Heart right ventricle (tissue), 16 donors: ENCODE measurements around the gene NKX1-1. TPM values are rescaled to one million over a fixed set of nuclear protein-coding genes. Genes with fewer than 3 reads are reported as not detected.
A peak's percentile ranks its signal among the peaks of the same experiment; 100 is the strongest.
"Not testable (repeated sequence)": the region's sequence is repeated elsewhere in the genome, so short reads cannot be mapped to it uniquely, and the experiment has no call there.

Experiments used
- ATAC-seq, 8 donors: fragments of 200-7000 bp; cut with Tn5 transposase; one replicate each; pipeline ENCODE4 v1.9.1; 2020; ENCODE audit warnings: mild to moderate bottlenecking in 8 of 8, moderate library complexity in 8 of 8, moderate number of reproducible peaks in 1 of 8
- DNase-seq, 2 donors: peaks; one replicate each; pipeline ENCODE4 v3.0.0-alpha.2; 2020
- H3K27ac ChIP-seq, 10 donors: fragments of 200-600 bp; sonication (generic) in 2 of 10; one replicate each; pipeline versions ENCODE4 v1.5.0 to v1.8.0; 2020 to 2022; ENCODE audit warnings: mild to moderate bottlenecking in 3 of 10
- H3K27me3 ChIP-seq, 7 donors: fragments of 200-600 bp; one replicate each; pipeline ENCODE4 v1.8.0; 2021 to 2022; ENCODE audit warnings: mild to moderate bottlenecking in 2 of 7
- H3K36me3 ChIP-seq, 9 donors: fragments of 200-600 bp; sonication (generic) in 1 of 9; one replicate each; pipeline versions ENCODE4 v1.5.0 to v1.8.0; 2020 to 2022; ENCODE audit warnings: mild to moderate bottlenecking in 2 of 9
- H3K4me1 ChIP-seq, 9 donors: fragments of 200-600 bp; sonication (generic) in 1 of 9; one replicate each; pipeline versions ENCODE4 v1.5.0 to v1.8.0; 2020 to 2022; ENCODE audit warnings: mild to moderate bottlenecking in 4 of 9
- H3K4me3 ChIP-seq, 10 donors: fragments of 200-600 bp; sonication (generic) in 2 of 10; one replicate each; pipeline versions ENCODE4 v1.5.0 to v1.8.0; 2020 to 2022; ENCODE audit warnings: mild to moderate bottlenecking in 7 of 10, moderate library complexity in 2 of 10
- H3K9me3 ChIP-seq, 11 donors: fragments of 200-600 bp in 10 of 11; sonication (generic) in 2 of 11; one replicate each; pipeline versions ENCODE4 v1.5.0 to v1.8.0; 2013 to 2022; ENCODE audit warnings: mild to moderate bottlenecking in 2 of 11, control low read depth in 1 of 11, moderate library complexity in 1 of 11
- CTCF ChIP-seq, 9 donors: fragments of 200-600 bp; sonication (generic) in 2 of 9; IDR thresholded peaks; one replicate each; pipeline versions ENCODE4 v1.5.0 to v1.8.0; 2021 to 2022; ENCODE audit warnings: antibody characterized with exemption in 9 of 9, mild to moderate bottlenecking in 5 of 9, moderate library complexity in 1 of 9
- WGBS, 2 donors: extraction: QIAGEN DNeasy Blood & Tissue Kit; methylation state at CpG; one replicate each; pipeline ENCODE4 v1.1.7; 2013; ENCODE audit warnings: inconsistent platforms in 1 of 2; 5-methylcytosine and 5-hydroxymethylcytosine counted together
- intact Hi-C, 10 donors: fragments of 100-400 bp; cut with DNase I; formaldehyde crosslinking; loops; one replicate each; pipeline versions ENCODE4 v1.11.1 to v1.14.2; 2022
- polyA plus RNA-seq, 2 donors: library from polyadenylated mRNA; stranded (reverse); fragments of 200-250 nt; gene quantifications; one replicate each; pipeline ENCODE4 v1.2.3, GENCODE V29; 2013
- total RNA-seq, 10 donors: library from RNA; stranded (reverse); fragmentation: NEBNext Ultra II Directional in 3 of 10; extraction: Animal tissue kit (Norgen Biotek cat#: 25700) in 3 of 10; gene quantifications; one replicate each; pipeline versions ENCODE4 v1.2.1 to v1.2.4, GENCODE V29; 2021 to 2023
- donor health status: Arrhythmogenic right ventricular cardiomyopathy.
- donor health status: ischemic (EF 13 %, LVEDD 7.1; RV severe dilation, severe dysfunction).
- donor health status: healthy with polysubstance abuse.
- donor health status: DM: no; HTN: yes; CAD: no.
- donor health status: DM: no; HTN: no; CAD: no.
- donor health status: ischemic (EF 25% LVEDD 6.9; RV normal size, moderate dysfunction).
- donor health status: ischemic (EF 25% LVEDD 5.7; RV mildly dilated, moderate dysfunction).
- donor health status: healthy.
- donor health status: DM: yes; HTN: yes; CAD: no.
- donor health status: Ischemic cardiomyopathy.
- donor health status: ischemic (EF 35%, LVEDD 5.7; RV mildly dilated, moderate dysfunction).
- donor health status: nonischemic (EF 11% LVEDD 7.7; RV severe dilation, severe dysfunction).
- donor health status: DM: yes; HTN: yes; CAD: no.
- donor health status: PGD.
- donor health status: ischemic (EF 29% LVEDD 5.4; RV normal size, mild dysfunction).
- donor health status: nonischemic (EF 23%, LVEDD 6.1; RV moderate dilation, normal function).

Gene NKX1-1
- total and polyA plus RNA-seq, 12 donors: not detected

- intact Hi-C loops: no loop called here
- 96 to 99% methylated on average over 10 of the region's 10 CpGs for WGBS, 2 donors
- H3K4me3 ChIP-seq: no peak overlapping the region
- DNase-seq (peak in 1 of 2 donors; percentile 4), ATAC-seq (no peak)
- H3K27ac ChIP-seq: no peak overlapping the region
- peaks cover 0 to 41% (median 5%) of the 10 kb centered on the region in 11 donors for H3K9me3 ChIP-seq
- H3K27me3 ChIP-seq: peaks cover 0 to 4% (median 0%) of the 10 kb centered on the region in 7 donors
- no peaks in the 10 kb centered on the region for H3K4me1 ChIP-seq
- peaks cover 0 to 49% (median 17%) of the 10 kb centered on the region in 9 donors for H3K36me3 ChIP-seq
- TF ChIP-seq CTCF (IDR thresholded peaks at IDR 0.05): no peak
Measured at GRCh38 chr4:1393866-1394265, 12.4 kb downstream of the NKX1-1 start.

GRCh38 chr4:1393363-1393762 lies 12.9 kb downstream of the NKX1-1 start:
- ATAC-seq, intact Hi-C loops, H3K4me1 ChIP-seq, DNase-seq, H3K27ac ChIP-seq, H3K27me3 ChIP-seq, H3K4me3 ChIP-seq: not testable (repeated sequence)
- H3K36me3 ChIP-seq: peaks cover 0 to 54% (median 17%) of the 10 kb centered on the region in 9 donors
- 96 to 97% methylated on average over 5 of the region's 5 CpGs for WGBS, 2 donors
- H3K9me3 ChIP-seq: peaks cover 0 to 45% (median 10%) of the 10 kb centered on the region in 11 donors

GRCh38 chr4:1385373-1386340 lies 20.6 kb downstream of the NKX1-1 start:
- H3K9me3 ChIP-seq: peaks cover 0 to 24% (median 13%) of the 10 kb centered on the region in 11 donors
- 96 to 97% methylated on average over 44 of the region's 44 CpGs for WGBS, 2 donors
- H3K36me3 ChIP-seq: peaks cover 0 to 70% (median 9%) of the 10 kb centered on the region in 9 donors
- H3K4me3 ChIP-seq: no peak overlapping the region
- ATAC-seq: peak in 1 of 8 donors; percentile 20
- H3K4me1 ChIP-seq: no peaks in the 10 kb centered on the region
- H3K27ac ChIP-seq: no peak overlapping the region
- no peak for TF ChIP-seq CTCF (IDR thresholded peaks at IDR 0.05)
- H3K27me3 ChIP-seq: no peaks in the 10 kb centered on the region
- peak in 1 of 2 donors; percentile 6 for DNase-seq
- intact Hi-C loops: no loop called here

GRCh38 chr4:1384675-1385372 lies 21.4 kb downstream of the NKX1-1 start:
- TF ChIP-seq CTCF (IDR thresholded peaks at IDR 0.05): no peak
- Histone ChIP-seq H3K36me3 (peaks cover 0 to 70% (median 9%) of the 10 kb centered on the region in 9 donors), H3K9me3 (peaks cover 0 to 24% (median 13%) of the 10 kb centered on the region in 11 donors), H3K27me3 (no peaks in the 10 kb centered on the region), H3K4me1 (no peaks in the 10 kb centered on the region), H3K27ac (no peak overlapping the region), H3K4me3 (no peak overlapping the region)
- intact Hi-C loops: no loop called here
- ATAC-seq (peak in 1 of 8 donors; percentile 33), DNase-seq (peak in 1 of 2 donors; percentile 7)
- WGBS, 2 donors: 94 to 96% methylated on average over 16 of the region's 16 CpGs
